Hematopoietic multipotent progenitor cell treated with erythropoietin and hydrocortisone succinate and interleukin-3 and kit ligand, for 15 days (in vitro differentiated cells): ENCODE measurements around the gene PIK3R5.

Source experiments
- DNase-seq: peaks from one replicate; pipeline ENCODE4 v3.0.0-alpha.2; 2015; ENCODE audit warnings: low spot score

PIK3R5 gene

DNA sequence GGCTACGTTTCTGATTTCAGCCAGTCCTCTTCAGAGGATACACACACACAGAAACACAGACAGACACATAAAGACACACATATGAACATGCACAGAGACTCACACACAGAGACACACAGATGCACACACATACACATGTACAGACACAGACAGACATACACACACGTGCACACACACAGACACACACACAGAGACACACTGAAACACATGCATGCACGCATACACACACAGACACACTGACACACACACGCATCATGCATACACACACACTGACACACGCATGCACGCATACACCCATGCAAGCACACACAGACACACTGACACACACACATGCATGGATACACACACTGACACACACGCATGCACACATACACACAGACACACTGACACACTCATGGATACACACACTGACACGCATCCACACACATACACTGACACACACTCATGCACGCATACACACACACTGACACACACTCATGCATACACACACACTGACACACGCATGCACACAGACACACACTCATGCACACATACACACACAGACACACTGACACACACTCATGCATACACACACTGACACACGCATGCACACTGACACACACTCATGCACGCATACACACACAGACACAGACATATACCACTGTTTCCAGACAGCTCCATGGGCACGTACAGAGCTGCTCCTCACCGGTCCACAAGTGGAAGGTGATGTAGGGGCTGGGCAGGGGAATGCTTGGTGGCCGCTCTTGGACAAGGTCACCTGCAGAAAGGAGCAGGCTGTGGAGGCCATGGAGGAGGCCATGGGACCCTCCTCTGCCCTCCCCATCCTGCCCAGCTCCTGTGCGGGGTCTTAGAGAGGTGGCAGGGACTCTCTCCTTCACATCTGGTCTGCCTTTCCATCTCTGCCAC is 136.2 kb downstream of the PIK3R5 start:
- DNase-seq = no peak
